ENCODE data around the gene PTHLH. TPM values are rescaled to one million over a fixed set of nuclear protein-coding genes. Genes with fewer than 3 reads are reported as not detected.

PTHLH gene
- total RNA-seq, 1 experiment from 2014 or later = 0.46 TPM

- DNase-seq (ENCODE audit: low spot score) = no peak
Measured at GRCh38 chr12:27937768-27938167, 34.8 kb downstream of the PTHLH start.

- DNase-seq (ENCODE audit: low spot score) = no peak
Measured at GRCh38 chr12:27936196-27936595, 36.3 kb downstream of the PTHLH start.

DNA sequence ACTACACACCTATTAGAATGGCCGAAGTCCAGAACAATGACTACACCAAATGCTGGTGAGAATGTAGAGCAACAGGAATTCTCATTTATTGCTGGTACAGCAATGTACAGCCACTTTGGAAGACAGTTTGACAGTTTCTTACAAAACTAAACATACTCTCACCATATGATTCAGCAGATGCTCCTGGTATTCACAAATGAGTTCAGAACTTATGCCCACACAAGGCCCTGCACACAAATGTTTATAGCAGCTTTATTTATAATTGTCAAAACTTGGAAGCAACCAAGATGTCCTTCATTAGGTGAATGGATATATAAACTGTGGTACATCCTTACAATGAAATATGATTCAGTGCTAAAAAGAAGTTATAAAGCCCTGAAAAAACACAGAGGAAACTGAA lies 38.3 kb downstream of the PTHLH start:
- DNase-seq (ENCODE audit: low spot score) = no peak

GRCh38 chr12:27931390-27931789 lies 41.1 kb downstream of the PTHLH start:
- DNase-seq (ENCODE audit: low spot score) = no peak

GRCh38 chr12:27927347-27927746 lies 45.2 kb downstream of the PTHLH start:
- DNase-seq (ENCODE audit: low spot score) = no peak

DNA sequence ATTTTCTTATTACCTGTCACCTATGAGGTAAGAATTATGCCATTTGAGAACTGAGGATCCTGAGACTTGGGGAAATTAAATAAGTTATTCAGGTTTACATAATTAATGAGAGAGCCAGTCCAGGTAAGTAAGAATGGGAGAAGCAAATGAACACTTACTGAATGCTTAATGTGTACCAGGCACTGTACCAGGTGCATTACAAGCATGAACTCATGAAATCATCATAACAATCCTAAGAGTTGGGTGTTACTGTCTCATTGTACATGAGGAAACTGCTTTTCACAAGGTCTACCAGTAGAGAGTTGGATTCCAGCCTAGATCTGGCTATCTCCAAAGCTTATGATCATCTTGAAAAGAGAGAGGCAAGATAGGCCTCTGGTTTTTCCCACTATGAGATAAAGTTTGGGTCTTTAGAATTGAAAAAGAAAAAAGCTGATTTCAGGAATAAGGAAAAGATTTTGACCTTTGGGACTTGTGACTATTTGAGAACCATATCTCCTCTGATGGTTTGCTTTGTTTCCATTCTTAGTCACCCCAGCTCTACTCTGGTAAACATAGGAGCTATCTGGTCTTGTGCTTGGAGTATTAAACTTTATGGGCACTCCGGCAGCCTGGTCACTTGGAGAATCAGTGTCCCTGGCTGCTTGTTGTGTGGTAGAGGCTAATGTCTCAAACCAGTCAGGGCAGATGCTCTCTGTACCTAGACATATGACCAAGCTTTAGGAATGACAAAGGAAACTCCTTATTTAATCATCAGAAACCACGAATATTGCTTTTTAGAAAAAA lies 48.0 kb downstream of the PTHLH start:
- no peak for DNase-seq (ENCODE audit: low spot score)

DNA sequence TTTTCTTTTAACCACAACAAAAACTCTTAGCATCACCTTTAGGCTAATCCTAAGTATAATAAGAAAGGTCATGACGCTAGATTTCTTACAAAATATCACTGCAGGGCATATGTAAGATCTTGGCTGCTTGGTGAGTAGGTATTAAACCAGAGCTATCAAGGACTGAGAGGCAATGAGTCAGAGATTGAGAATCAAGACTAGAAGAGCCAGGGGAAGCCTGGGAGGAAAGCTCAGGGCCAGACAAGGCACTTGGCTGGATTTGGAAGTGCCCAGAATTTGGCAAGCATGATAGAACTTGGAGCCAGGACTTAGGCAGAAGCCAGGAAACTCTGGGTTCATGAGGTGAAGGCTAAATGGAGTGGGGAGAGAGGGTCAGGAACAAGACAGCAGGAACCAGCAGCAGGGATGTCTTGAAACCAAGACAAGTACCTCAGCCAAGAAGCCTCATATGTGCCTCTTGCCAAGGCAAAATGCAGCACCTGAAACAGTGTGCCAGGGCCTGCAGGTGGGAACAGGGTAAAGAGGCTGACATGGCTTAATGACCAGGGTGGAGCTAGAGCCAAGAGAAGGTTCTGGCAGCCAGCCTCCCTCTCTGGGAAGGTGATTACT lies 49.9 kb downstream of the PTHLH start:
- DNase-seq (ENCODE audit: low spot score) = no peak

GRCh38 chr12:27919671-27920235 lies 52.8 kb downstream of the PTHLH start:
- DNase-seq (ENCODE audit: low spot score) = no peak

GRCh38 chr12:27915536-27915935 lies 57.0 kb downstream of the PTHLH start:
- no peak for DNase-seq (ENCODE audit: low spot score)

GRCh38 chr12:27915021-27915420 lies 57.5 kb downstream of the PTHLH start:
- DNase-seq (ENCODE audit: low spot score) = no peak

DNA sequence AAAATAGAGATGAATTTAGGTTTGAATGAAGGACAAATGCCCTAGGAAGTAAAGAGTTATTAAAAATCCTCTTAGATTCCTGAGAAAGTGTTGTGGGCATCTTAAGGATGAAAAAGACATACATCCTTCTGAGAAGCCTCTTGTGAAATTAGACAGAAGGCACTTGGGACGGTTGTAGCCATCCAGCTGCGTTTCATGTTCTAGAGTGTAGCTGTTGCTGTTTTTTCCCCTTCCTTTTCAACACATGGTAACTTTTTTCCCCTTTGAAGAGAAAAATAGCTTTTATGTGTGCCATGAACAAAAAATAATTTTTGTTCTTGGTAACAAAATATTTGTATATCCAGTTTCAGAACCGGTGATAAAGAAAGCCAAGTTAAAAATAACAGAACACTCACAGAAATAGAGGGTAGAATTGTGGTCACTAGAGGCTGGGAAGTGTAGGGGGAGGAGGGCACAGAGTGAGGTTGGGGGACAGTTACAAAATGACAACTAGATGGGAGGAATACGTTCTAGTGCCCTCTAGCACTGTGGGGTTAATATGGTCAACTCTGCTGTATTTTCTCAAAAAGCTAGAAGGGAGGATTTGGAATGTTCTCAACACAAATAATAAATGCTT lies 58.4 kb downstream of the PTHLH start:
- no peak for DNase-seq (ENCODE audit: low spot score)

DNA sequence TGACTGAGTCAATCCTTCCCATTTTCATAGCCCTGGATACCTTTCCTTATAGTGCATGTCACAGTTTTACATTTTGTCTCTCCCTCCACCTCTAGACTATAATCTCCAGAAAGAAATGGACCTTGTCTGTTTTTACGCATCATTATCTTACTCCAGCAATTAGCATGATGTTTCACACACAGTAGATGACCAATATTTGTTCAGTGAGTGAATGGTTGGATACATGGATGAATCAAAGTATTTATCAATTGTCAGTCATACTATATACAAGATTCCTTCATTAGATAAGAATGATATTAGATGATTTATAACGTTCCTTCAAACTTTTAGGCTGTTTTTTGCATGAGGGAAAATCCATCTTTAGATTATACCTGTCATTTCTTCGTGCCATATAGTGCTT lies 61.1 kb downstream of the PTHLH start:
- no peak for DNase-seq (ENCODE audit: low spot score)

Small RNA genes within 50 kb of the gene (small RNA-seq; reads per million reads assigned to genes)
- not detected for gene AC008011.1

Other genes with a start within 250 kb of the PTHLH start
- gene KLHL42, start 192.5 kb downstream of the PTHLH start, total RNA-seq (2014; rRNA removed; shearing (Covaris generic)) = 39.5 and 42.4 TPM in 2 replicates
- gene MANSC4, start 192.5 kb downstream of the PTHLH start, total RNA-seq (2014; rRNA removed; shearing (Covaris generic)) = not detected in 2 replicates
- 9.4 and 10.1 TPM in 2 replicates for gene CCDC91, start 217.7 kb upstream of the PTHLH start, total RNA-seq (2014; rRNA removed; shearing (Covaris generic))